GM12873 (cell line): Measurements from ENCODE around the gene NCKAP1.

Experiments used
- TF ChIP-seq, protein P1 (sequence below): IDR thresholded peaks from 2 replicates; pipeline ENCODE4 v1.5.1; 2012; ENCODE audit warnings: low read depth, mild to moderate bottlenecking, moderate library complexity, low read length, control low read depth; ENCODE audit not compliant: insufficient read depth; ENCODE audit errors: missing control alignments

NCKAP1 gene, protein sequence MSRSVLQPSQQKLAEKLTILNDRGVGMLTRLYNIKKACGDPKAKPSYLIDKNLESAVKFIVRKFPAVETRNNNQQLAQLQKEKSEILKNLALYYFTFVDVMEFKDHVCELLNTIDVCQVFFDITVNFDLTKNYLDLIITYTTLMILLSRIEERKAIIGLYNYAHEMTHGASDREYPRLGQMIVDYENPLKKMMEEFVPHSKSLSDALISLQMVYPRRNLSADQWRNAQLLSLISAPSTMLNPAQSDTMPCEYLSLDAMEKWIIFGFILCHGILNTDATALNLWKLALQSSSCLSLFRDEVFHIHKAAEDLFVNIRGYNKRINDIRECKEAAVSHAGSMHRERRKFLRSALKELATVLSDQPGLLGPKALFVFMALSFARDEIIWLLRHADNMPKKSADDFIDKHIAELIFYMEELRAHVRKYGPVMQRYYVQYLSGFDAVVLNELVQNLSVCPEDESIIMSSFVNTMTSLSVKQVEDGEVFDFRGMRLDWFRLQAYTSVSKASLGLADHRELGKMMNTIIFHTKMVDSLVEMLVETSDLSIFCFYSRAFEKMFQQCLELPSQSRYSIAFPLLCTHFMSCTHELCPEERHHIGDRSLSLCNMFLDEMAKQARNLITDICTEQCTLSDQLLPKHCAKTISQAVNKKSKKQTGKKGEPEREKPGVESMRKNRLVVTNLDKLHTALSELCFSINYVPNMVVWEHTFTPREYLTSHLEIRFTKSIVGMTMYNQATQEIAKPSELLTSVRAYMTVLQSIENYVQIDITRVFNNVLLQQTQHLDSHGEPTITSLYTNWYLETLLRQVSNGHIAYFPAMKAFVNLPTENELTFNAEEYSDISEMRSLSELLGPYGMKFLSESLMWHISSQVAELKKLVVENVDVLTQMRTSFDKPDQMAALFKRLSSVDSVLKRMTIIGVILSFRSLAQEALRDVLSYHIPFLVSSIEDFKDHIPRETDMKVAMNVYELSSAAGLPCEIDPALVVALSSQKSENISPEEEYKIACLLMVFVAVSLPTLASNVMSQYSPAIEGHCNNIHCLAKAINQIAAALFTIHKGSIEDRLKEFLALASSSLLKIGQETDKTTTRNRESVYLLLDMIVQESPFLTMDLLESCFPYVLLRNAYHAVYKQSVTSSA

DNA sequence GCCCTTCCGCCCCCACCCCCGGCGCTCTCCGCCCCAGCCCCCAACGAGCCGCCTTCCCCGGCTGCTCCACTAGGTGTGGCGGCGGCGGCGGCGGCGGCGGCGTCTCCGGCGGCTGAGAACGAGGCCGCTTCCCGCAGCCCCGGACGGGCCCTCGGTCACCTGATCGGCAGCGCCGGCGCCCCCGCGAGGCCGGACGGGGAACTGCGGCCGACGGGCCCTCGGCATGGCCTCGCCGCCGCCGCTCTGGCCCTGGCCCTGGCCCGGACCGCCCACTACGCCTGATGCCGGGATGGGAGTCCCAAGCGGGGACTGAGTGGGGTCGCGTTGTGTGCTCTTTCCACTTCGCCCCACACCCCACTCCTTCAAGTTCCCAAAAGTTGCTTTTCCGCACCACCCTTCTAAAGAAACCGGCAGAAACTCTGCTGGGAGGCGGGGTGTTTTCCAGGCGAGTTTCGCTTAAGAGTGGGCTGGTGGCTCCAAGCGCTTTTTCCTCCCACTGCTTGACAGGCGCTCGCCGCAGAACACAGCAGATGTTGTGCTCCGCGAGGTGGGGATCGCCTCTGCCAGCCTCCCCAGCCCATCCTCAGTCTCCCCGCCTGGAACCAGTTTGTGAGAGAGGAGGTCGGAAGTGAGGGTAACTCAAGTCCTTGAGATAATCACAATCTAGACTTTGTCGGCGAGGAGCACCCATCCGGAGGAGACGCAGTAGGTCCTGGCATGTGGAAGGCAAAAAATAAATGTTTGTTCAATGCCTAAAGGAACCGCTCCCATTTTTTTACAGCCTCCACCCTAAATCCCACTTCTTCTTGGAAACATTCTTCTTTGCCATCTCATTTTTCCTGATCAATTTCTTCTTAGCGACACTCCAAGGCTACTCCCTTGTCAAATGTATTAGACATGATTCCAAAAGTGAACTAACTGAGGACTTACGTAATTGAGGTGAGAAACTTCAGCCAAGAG lies at the start of gene NCKAP1:
Gene NCKAP1 (minus strand): TSS at position 117 of the 960 bp plus-strand sequence. CDS start 358 bp downstream, outside the sequence.
- TF ChIP-seq, protein P1, sequence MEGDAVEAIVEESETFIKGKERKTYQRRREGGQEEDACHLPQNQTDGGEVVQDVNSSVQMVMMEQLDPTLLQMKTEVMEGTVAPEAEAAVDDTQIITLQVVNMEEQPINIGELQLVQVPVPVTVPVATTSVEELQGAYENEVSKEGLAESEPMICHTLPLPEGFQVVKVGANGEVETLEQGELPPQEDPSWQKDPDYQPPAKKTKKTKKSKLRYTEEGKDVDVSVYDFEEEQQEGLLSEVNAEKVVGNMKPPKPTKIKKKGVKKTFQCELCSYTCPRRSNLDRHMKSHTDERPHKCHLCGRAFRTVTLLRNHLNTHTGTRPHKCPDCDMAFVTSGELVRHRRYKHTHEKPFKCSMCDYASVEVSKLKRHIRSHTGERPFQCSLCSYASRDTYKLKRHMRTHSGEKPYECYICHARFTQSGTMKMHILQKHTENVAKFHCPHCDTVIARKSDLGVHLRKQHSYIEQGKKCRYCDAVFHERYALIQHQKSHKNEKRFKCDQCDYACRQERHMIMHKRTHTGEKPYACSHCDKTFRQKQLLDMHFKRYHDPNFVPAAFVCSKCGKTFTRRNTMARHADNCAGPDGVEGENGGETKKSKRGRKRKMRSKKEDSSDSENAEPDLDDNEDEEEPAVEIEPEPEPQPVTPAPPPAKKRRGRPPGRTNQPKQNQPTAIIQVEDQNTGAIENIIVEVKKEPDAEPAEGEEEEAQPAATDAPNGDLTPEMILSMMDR = peak; percentile 68

DNA sequence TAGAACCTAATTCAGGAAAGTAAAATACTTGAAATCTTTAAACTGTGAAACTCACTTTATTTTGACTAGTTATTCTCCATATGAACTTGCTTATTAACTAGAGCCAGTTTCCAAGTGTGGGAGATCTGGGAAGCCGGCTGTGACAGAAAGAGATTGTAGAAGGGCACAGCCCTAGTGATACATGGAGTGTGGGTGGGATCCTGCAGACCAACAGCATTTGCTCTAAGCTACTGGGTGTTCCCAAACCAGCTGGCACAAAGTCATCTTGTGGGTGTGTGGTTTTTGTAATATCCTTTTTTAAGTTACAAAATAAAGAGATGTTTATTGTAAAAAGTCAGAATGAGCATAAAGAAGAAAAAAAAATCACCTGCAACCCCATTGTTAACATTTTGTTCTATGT lies 43.7 kb upstream of the NCKAP1 start:
- TF ChIP-seq, protein P1 = no peak

DNA sequence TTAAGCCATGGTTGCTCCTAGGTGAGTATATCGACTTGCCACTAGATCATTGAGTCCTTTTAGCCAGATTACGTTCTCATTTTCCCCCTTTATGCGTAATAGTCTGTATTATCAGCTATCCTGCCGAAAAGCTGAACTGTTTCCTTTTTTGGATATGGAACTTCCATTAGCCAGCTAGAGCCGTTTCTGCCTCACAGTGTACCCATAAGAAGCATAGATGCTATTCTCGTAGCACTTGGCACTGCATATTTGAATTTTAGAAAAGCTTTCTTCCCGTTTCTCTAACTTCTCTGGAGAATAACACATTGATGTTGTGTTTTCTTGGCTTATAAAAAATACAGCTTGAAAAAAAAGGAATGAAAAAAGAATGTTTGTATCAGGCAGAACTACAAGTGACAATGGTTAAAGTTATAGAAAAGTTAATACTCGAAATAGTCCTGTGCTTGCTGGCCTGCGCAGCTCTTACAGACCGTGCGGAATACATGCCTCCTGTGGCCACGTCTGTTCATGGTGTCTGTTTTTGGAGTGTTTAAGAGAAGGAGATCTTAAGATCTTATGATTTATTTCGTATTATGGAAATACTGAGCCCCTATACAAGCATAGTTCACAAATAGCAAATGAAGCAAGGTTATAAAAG lies 41.0 kb upstream of the NCKAP1 start:
- TF ChIP-seq, protein P1 = no peak

DNA sequence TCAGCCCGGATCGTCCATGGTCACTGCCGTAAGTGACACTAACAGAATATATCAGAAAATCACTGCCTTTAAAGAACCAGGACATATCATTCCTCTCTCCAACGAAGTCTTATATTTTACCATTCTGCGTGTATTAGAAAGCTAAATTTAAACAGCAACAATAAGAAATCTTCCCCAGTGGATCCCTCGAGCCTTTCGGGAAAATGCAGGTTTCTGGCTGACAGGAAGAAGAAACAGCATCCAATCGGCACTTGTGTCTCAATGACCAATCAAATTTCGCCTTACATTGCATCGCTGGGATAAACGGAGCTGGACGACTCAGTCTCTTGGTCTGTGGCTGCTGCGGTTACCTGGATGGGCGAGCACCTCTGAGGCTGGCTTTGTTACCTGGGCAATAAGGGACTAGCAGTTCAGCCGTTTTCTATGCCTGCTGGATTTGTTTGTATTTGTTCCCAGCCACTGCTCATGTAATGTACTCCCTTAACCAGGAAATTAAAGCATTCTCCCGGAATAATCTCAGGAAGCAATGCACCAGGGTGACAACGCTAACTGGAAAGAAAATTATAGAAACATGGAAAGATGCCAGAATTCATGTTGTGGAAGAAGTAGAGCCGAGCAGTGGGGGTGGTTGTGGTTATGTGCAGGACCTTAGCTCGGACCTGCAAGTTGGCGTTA lies 40.3 kb upstream of the NCKAP1 start, which contains the start of gene DUSP19:
Gene DUSP19 (plus strand): TSS at position 284 of the 675 bp plus-strand sequence. CDS start 187 bp downstream, at position 471.
- TF ChIP-seq, protein P1 = no peak

DNA sequence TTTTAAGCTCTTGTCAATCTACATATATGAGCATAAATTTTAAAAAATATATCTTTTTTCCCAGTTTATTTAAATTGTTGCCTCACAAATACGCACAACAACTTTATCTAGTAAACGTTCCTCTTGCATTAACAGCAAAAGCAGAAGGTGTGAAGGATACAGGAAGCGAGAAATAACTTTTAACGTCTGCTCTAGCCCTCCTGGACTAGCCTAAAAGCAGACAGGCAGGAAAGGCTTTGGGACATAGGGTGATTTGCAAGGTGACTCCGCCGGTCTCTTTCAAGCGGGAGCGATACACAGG lies 39.9 kb upstream of the NCKAP1 start:
- TF ChIP-seq, protein P1 = no peak

DNA sequence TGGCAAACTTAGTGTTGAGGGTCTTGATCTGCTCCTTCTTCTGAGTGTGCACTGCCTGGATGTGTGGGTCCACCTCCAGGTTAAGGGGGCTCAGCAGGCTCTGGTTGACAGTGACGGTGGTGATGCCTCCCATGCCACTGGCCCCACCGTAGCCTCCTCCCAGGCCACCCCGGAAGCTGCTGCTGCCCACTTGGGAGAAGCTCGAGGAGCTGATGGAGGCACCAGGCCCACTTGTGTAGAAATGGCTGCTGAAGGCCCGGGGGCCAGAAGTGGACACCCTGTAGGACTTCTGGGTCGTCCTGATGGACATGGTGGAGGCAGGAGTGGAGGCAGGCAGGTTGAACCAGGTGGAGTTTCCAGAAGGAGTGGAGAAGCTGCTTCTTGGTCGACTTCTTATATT lies 33.9 kb upstream of the NCKAP1 start:
- TF ChIP-seq, protein P1 = no peak
